Measurements from ENCODE around the gene PARP11.
"Not testable (repeated sequence)": the region's sequence is repeated elsewhere in the genome, so short reads cannot be mapped to it uniquely, and the experiment has no call there.

Gene PARP11

DNA sequence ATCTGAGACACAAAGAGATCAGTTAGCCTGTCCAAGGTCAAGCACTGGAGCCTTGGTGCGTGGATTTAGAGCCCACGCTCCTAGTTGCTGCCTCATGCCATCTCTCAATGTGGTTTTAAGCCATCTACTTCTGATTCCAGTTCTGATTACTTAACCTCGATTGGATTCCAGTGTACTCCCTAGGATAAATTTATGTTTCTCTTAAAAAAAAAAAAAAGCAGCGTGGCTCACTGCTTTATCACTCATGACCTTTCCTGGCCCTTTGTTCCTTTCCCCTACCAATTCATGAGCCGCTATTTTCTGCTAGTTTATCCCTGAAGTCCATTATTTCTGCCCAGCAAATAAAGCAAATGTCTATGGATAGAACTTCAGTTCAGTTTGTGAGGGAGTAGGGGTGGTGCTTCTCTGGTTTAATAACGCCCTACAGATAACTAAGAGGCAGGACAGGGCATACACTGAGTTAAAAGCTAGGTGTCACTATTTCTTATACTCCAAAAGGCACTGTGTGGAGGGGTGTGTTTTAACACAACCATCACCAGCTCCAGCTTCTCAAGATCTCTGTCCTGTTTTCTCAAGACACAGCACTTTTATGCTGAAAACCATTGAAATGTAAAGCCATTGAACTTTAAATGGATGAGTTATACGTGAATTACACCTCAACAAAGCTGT is 9.8 kb upstream of the PARP11 start:
- DNase-seq, result no peak

DNA sequence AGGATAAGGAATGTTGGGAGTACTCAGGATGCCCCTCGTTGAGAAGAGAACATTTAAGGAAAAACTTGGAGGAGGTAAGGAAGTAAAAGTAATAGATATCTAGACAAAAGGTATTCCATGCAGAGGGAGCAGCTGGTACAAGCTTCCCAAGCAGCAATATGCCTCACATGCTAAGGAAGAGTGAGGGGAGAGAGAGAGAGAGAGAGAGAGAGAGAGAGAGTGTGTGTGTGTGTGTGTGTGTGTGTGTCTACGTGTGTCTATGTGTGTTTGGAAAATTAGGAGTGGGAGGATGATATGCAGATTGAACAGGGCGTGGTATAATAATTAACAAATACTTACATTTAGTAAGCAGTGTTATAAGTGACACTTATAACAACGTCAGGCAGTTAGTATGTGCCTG is 9.2 kb upstream of the PARP11 start:
- DNase-seq, result no peak

DNA sequence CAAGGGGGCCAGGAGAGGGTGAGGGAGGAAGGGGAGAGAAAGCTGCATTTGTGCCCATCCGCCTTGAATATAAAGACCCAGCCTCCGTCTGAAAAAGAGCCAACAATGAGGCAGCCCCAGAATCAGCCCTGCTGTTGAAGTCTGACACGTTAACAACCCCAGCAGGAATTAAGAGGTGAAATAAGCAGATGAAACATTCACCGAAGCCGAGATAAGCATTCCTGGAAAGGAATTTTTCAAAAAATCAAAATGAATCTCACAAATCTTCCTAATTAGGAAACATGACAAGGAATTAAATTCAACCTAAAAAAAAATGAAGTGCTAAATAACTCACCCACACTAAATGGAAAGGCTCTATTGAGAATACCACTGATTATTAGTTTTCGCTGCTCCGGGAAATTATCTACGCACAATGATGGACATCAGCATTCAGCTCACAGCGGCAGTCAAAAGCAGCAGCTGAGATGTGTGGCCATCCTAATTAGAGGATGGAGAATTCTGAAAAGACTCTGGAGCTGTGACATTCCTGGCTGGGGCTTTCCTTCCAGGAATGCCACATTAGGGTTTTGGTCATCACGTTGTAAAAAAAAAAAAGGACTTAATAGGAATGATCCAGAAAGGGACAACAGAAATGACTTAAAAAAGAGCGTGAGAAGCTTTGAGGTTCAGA is 8.2 kb upstream of the PARP11 start:
- no peak for DNase-seq

DNA sequence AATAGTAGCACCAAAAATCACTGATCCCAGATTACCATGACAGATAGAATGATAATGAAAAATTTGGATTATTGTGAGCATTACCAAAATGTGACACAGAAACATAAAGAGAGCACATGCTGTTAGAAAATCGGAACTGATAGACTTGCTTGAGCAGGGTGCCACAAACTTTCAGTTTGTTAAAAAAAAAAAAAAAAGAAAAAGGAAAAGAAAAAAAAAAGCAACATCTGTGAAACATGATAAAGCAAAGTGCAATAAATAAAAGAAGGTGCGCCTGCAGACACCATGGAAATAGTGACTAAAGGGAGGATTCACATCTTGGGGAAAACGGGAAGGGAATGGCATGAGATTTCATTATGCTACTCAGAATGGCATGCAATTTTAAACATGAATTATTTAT is 6.6 kb upstream of the PARP11 start:
- DNase-seq, result no peak

DNA sequence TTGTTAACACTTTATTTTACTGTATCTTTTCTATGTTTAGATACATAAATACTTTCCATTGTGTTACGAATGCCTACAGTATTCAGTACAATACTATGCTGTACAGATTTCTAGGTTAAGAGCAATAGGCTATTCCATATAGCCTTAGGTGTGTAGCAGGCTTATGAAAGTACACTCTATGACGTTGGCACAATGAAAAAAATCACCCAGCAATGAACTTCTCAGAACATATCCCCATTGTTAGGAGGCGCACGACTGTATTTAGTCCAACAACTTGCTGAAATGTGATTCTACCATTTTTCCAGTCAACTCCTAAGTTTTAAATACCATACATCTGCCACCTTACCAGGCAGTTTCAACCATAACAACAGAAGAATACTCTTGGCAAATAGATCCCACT is 1.8 kb downstream of the PARP11 start:
- DNase-seq, result no peak

DNA sequence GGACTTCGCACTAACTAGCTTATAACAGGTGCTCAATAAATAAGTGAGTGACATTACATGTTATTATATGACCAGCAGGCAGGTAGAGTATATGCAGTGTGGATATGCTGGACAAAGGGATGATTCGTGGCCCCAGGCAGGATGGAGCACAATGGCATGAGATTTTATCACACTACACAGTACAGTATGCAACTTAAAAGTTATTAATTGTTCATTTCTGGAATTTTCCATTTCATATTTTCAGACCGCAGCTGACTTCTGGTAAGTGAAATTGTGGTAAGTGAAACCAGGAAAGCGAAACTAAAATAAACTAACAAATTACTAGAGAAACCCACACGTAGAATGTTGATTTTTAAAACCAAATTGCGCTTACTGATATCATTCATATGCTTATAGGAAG is 3.3 kb downstream of the PARP11 start:
- DNase-seq, result no peak

DNA sequence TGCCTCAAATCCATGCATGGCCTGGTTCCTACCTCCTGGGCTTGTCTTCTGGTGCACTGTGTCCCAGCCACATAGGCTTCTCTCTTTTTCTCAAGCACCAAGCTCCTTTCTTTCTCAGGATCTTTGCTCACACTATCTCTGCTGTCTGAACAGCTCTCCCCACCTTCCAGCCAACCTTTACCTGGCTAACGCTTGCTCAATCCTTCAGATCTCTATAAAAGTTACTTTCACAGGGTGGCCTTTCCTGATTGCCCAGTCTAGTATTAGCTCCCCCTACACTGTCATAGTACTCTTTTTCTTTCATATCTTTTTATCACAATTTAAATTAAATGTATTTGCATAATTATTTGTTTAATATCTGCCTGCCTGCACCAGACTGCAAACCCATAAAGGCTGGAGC is 3.8 kb downstream of the PARP11 start:
- DNase-seq, result no peak

DNA sequence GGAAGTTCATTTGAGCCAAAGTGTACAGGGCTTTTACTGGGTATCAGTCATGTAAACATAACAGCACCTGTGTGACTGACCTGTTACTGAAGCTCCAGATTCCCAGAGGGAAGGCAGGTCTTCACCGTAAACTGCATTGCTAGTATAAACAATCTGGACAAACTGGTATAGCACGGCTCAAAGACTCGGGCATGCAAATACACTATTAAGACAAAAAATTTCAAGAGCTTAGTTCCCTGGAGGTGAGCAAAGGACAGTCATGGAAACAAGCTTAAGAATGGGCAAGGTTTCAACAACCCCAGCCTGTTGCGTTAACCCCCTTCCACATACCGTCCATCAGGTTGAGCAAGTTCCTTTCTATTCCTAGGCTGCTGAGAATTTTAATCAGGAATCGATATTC is 9.4 kb downstream of the PARP11 start:
- no peak for DNase-seq

DNA sequence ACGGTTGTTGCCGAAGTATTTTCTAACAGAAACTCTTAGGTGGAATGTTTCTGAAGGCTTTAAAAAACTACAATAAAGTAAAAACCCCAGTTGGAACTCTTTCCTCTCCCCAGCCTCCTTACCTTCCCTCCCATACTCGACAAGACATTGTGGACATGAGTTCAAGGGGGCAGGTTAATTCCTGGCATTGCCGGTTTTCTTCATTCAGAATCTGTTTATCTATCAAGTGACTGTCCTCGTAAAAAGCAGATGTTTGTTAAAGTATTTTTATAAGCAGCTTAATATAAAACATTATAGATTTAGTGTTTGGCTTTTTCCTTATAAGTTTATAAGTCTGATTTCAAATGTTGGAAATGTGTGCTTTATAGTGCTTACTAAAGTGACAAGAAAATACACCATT is 30.7 kb downstream of the PARP11 start:
- DNase-seq, result no peak

DNA sequence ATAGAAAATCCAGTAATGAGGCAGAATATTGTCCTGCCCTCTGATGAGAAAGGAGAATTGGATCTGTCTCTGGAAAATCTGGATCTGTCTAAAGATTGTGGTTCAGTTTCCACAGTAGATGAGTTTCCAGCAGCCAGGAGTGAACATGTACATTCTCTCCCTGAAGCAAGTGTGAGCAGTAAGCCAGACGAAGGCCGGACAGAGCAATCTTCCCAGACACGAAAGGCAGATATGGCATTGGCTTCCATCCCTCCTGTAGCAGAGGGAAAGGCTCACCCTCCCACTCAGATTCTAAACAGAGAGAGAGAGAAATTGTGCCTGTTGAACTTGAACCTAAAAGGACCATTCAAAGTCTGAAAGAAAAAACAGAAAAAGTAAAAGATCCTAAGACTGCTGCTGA is 31.4 kb downstream of the PARP11 start:
- DNase-seq, result no peak

DNA sequence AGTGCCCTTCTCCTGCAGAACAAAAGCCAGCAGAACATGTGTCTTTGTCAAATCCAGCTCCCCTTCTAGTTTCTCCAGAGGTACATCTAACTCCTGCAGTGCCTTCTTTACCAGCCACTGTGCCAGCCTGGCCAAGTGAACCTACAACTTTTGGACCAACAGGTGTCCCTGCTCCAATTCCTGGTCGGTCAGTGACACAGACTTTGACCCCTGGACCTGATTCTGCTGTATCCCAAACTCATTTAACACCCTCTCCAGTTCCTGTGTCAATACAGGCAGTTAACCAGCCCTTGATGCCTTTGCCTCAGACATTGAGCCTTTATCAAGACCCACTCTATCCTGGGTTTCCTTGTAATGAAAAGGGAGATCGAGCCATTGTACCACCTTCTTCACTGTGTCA is 32.4 kb downstream of the PARP11 start:
- not testable (repeated sequence) for DNase-seq

DNA sequence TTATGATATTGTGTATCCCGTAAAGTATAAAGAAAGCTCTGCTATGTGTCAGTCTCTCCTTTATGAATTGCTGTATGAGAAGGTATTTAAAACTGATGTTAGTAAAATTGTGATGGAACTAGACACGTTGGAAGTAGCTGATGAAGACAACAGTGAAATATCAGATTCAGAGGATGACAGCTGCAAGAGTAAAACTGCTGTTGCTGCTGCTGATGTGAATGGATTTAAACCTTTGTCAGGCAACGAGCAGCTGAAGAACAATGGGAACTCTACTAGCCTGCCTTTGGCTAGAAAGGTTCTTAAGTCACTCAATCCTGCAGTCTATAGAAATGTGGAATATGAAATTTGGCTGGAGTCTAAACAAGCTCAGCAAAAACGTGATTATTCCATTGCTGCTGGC is 33.5 kb downstream of the PARP11 start:
- DNase-seq, result not testable (repeated sequence)

DNA sequence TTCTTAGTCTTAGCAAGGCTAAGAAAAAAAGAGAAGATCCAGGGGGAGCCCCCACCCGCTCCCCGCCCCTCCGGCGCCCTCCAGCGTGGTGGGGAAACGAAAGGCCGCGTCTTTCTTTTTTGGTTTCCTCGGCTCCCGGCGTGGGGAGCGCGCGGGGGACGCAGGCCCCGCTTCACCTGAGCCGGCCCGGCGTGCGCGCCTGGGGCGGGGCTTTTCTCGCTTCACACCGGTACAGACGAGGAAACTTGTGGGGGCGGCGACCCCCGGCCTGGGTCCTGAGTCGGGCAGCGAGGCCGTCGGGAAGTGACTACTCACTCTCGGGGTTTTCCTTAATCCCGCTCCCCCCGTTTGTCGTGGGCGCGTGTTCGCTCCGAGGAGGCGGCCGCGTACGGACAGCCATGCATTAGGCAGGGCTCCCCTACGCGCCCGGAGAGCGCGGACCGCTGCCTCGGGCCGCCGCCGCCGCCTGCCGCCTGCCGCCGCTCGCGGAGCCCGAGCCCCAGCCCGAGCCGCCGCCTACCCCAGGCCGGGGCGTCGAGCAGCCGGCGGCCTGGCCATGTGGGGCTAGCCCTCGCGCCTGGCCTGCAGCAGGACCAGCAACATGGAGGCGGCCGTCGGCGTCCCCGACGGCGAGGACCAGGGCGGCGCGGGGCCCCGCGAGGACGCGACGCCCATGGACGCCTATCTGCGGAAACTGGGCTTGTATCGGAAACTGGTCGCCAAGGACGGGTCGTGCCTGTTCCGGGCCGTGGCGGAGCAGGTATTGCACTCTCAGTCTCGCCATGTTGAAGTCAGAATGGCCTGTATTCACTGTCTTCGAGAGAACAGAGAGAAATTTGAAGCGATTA is 34.3 kb downstream of the PARP11 start:
- not testable (repeated sequence) for DNase-seq

DNA sequence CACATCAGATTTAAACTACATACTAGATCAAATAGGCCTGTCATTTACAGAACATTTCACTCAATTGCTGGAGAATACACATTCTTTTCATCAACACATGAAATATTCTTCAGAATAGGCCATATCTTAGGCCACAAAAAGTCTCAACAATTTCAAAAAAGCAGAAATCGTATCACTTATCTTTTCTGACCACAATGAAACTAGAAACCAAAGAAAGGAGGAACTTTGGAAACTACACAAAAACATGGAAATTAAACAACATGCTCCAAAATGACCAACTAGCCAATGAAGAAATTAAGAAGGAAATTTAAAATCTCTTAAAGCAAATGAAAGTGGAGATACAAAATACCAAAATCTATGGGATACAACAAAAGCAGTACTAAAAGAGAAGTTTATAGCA is 35.1 kb downstream of the PARP11 start:
- no peak for DNase-seq

DNA sequence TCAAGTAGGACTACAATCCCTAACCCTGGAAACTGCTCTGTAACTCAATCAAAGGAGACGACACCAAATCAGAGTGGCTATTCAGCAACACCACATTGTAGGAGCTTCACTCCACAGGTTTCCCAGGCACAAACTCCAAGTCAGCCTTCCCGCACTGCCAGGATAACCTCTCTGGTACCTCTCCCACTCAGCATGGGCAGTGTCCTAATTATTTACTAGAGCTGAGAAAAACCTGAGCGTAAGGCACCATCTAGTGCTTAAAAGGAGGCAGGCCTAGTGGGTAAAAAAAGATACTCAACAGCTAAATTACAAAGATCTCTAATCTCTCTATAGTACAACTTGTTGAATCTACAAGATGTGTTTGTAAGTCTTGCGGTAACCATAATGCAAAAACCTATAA is 36.1 kb downstream of the PARP11 start:
- DNase-seq, result no peak

DNA sequence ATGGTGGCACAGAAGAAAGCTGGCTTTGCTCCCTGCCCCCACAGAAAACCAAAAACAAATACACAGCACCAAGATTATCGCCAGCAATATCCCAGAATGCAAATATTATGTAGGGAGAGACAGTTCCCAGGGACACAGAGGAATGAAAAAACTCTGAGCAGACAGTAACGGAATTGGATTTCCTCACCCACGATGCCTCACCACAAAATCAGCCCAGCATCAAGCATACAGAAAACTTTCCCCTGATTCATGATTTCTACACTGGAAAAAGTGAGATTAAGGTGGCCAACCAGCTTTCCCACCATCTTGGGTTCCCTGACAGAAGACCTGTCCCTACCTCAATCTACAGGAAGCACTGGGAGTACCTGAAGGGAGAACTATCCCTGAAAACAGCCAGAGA is 36.6 kb downstream of the PARP11 start:
- DNase-seq, result no peak

DNA sequence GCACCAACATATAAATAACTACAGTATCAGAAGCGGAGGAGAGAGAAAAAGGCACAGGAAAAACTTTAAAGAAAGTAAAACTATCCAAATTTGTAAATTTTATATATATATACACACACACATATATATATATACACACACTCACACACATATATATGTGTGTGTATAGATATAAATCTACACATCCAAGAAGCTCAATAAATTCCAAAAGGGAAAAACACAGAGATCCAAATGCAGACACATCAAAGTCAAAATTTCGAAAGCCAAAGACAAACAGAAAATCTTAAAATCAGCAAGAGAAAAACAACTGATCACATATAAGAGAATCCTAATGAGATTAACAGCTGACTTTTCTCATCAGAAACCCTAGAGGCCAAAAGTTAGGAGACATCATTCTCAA is 37.3 kb downstream of the PARP11 start:
- DNase-seq, result no peak

DNA sequence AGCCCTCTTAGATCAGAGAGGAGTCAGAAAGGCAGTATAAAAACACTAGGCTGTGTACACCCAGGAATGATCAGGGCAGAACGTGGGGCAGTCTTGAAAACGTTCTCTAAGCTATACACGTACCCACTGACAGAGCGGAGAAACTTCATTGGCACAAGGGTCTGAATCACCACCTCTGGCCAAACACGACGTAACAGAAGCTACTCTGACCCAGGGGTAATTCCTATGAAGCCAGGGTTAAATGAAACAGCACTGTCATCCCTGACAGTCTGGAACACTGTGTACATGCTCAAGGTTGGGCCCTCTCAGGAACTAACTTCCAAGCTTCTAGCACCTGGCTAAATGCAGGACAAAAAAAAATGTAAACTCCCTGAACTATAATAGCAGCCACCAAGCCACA is 38.4 kb downstream of the PARP11 start:
- DNase-seq, result no peak

DNA sequence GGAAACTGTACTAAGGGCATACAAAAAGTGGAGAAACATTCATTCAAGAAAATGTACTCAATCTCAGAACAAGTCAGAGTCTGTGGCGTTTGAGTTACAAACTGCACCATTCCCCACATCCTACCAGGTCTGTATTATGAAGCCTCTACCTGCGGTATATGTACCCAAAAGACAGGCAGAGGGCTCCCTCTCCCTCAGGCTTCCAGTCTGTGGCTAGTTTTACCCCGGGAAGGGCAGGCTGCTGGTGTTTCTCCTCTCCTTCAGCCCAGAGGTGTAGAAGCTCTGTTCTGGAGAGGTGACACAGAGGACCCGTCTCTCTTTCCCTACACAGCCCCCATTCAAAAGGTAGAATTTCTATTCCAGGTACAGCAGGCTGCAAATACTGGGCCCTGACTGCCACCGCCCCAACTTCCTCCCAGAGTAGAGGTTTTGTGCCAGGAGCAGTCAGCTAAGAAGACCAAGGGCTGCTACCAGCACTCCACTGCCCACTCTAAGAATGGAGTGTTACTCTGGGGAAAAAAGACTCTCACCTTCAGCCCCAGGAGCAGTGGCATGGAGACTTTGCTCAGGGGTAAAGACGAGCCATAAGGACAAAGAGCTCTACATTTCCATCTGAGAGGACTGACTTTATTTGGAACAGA is 39.4 kb downstream of the PARP11 start:
- DNase-seq, result no peak

DNA sequence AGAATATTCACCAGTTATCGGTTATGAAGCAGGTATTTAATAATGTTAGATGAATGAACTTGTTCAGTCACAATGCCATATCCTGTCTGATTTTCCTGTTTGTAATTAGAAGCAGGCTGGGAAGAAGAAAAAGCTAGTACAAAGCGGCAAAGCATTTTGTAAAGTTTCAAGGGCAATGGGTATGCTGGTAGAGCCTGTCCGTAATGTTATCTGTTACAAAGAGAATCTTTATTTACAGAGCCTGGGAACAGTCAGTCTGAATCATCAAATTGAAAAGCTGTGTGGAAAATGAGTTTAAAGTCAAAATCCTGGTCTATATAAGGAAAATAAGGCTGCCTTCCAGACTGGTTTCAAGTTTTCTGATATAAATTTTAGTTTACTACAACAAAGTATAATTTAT is 40.5 kb downstream of the PARP11 start:
- no peak for DNase-seq

DNA sequence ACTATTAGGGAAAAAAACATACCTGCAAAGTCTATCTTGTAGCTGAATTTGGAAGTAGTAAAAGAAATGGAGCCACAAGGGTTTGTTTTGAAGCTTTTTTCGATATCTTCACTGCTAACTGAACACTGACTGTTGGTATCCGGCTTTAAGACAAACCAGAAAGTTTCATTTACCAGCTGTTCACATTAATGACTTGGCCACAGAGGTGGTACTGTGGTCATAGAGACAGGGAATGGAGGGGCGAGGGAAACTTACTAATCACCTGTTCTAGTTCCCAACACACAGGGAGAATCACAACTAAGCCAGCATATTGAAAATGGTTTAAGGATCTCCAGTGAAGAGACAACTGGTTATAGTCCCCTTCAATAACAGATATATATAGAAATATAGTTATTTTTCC is 44.3 kb downstream of the PARP11 start:
- no peak for DNase-seq

DNA sequence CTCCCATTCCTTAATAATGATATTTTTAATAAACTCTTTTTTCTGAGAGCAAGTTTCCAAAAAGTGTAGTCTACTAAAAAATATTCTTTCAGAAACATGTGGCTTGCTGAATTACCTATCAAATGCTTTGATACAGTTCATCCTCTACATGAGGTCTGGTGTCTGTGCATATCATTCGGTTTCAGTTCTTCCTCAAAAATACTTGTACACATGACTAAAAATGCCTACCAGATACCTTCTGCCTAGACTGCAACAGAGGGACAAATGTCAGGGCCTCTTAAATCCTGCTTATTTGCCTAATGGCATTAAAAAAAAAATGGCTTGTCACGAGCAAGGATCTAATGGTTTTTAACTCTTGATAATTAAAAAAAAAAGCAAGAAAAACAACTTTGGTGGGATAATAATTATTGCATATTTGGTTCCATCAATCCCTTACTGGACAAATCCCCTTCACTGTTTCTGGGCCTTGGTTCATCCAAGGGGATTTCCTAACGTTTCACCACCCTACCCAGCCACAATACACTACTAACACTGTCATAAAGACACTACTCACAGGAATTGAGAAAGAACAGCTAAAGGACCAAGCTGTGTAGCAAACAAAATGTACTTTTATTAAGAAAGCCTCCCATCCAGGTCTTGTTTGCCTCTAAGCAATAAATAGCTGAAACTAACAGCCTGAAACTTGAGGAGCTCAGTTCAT is 45.7 kb downstream of the PARP11 start:
- DNase-seq, result no peak

DNA sequence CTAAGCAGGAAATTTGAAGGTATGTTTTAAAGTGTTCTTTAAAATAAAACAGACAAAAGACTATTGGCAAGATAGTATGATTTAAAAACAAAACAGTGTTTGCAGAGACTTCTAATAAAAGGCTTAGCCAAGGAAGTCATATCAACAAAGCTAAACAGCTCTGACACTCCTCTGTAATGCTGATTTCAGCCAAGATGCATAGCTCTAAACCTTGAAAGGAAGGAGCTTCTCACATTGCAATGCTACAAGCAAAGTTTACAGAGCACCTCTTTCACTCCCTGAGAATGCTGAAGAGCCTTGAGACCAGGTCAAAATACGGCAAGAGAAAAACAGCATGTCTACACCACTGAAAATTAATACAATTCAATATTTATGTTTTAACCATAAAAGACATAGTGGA is 51.8 kb downstream of the PARP11 start:
- DNase-seq, result no peak
